NB4 (cell line): ENCODE data around the gene OR6F1.
"Not testable (repeated sequence)": the region's sequence is repeated elsewhere in the genome, so short reads cannot be mapped to it uniquely, and the experiment has no call there.

Experiments used
- DNase-seq: peaks from one replicate; pipeline ENCODE4 v3.0.0; 2010; ENCODE audit warnings: low read depth
- H3K4me3 ChIP-seq: one replicate; pipeline ENCODE4 v1.5.1; 2011; ENCODE audit warnings: mild to moderate bottlenecking, low read depth, low read length, moderate library complexity
- MYC ChIP-seq: IDR thresholded peaks from 2 replicates; pipeline ENCODE4 v1.6.1; 2011; ENCODE audit warnings: low read depth, low read length
- POLR2A ChIP-seq: IDR thresholded peaks from 2 replicates; pipeline ENCODE4 v1.6.1; 2011; ENCODE audit warnings: mild to moderate bottlenecking; ENCODE audit not compliant: insufficient read length; ENCODE audit errors: extremely low read depth
- TF ChIP-seq, protein P1 (sequence below): IDR thresholded peaks from 2 replicates; pipeline ENCODE4 v1.6.1; 2011; ENCODE audit warnings: low read depth, low read length
- TF ChIP-seq, protein P2 (sequence below): IDR thresholded peaks from one replicate; pipeline ENCODE4 v1.5.1; 2012; ENCODE audit warnings: low read depth, low read length

The OR6F1 gene

DNA sequence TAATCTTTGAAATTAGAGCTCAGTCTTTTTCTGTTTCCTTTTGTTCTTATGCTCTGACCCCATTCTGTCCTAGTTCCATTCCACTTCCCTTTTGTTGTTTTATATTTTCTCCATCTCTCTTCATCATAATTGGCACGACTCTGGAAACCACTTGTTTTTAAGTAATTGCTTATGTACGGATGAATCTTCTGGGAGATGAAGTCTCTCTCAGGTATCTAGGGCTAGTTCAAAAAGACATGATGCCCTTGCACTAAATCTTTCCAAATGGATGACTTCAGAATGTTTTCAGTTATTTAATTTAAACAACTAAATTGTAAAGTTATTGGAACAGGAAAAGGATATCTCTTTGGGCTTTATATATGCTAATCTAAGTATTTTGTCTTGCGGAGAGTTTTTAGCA is at the start of gene OR6F1:
OR6F1 (minus strand) TSS at position 101 of the 400 bp plus-strand sequence. CDS start 3,891 bp downstream, outside the sequence.
- DNase-seq: no peak
- H3K4me3 ChIP-seq: no peak within 1 kb of the TSS
- TF ChIP-seq, protein P1, sequence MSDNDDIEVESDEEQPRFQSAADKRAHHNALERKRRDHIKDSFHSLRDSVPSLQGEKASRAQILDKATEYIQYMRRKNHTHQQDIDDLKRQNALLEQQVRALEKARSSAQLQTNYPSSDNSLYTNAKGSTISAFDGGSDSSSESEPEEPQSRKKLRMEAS: no peak
- TF ChIP-seq POLR2A: no peak
- TF ChIP-seq, protein P2, sequence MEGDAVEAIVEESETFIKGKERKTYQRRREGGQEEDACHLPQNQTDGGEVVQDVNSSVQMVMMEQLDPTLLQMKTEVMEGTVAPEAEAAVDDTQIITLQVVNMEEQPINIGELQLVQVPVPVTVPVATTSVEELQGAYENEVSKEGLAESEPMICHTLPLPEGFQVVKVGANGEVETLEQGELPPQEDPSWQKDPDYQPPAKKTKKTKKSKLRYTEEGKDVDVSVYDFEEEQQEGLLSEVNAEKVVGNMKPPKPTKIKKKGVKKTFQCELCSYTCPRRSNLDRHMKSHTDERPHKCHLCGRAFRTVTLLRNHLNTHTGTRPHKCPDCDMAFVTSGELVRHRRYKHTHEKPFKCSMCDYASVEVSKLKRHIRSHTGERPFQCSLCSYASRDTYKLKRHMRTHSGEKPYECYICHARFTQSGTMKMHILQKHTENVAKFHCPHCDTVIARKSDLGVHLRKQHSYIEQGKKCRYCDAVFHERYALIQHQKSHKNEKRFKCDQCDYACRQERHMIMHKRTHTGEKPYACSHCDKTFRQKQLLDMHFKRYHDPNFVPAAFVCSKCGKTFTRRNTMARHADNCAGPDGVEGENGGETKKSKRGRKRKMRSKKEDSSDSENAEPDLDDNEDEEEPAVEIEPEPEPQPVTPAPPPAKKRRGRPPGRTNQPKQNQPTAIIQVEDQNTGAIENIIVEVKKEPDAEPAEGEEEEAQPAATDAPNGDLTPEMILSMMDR: no peak
- TF ChIP-seq MYC: no peak

DNA sequence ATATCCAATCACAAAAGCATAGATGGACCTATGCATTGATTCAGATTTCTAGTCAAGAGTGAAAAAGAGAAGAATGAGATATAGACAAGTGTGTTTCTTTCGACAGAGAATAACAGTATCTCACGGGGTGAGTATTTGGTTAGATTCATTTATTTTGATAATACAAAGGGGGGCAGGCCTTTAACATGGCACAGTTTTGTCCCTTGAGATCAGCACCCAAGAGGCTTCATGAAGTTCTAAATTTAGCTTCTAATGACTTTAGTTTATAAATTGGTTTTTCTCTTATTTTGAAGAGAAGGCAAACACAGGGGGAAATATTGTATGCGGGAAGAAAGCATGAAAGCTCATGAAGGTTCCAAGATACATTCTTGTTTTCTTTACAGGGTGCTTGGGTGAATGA is 44.0 kb upstream of the OR6F1 start, which contains the start of gene OR1C1:
OR1C1 (minus strand) TSS at position 101 of the 400 bp plus-strand sequence. CDS start 2,150 bp downstream, outside the sequence.
- TF ChIP-seq, protein P2: no peak
- TF ChIP-seq POLR2A: no peak
- TF ChIP-seq, protein P1: no peak
- TF ChIP-seq MYC: no peak
- H3K4me3 ChIP-seq: no peak within 1 kb of the TSS
- no peak for DNase-seq

DNA sequence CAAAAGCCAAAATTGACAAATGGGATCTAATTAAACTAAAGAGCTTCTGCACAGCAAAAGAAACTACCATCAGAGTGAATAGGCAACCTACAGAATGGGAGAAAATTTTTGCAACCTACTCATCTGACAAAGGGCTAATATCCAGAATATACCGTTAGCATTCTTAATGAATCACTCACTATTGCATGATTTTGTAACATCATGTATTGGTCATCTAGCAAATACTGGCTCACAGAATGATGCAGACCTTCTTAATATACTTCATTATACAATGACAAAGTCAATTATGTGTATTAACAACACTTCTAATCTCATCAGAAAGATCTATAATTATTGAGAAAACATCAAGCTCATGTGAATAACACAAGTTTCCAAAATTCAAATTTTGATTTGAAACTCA is 37.9 kb upstream of the OR6F1 start:
- not testable (repeated sequence) for H3K4me3 ChIP-seq, DNase-seq

DNA sequence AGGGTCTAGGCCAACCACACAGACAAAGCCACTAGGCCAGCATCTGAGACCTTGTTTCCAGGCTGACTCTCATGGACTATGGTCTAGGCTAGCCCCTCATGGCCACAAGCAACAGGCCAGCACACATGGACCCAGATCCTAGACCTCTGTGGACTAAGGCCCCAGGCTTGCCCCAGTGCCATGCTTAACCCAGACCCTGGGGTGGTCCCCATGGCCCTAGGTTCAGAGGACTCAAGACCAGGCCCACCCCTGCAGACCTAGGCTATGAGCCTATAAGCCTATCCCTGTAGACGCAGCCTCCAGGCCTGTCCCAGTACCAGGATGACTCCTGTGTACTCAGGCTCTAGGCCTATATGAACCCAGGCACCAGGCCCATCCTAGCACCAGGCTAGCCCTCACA is 33.4 kb upstream of the OR6F1 start:
- no peak overlapping the region for H3K4me3 ChIP-seq
- TF ChIP-seq POLR2A: no peak
- TF ChIP-seq, protein P2: no peak
- TF ChIP-seq, protein P1: no peak
- no peak for TF ChIP-seq MYC
- DNase-seq: no peak

DNA sequence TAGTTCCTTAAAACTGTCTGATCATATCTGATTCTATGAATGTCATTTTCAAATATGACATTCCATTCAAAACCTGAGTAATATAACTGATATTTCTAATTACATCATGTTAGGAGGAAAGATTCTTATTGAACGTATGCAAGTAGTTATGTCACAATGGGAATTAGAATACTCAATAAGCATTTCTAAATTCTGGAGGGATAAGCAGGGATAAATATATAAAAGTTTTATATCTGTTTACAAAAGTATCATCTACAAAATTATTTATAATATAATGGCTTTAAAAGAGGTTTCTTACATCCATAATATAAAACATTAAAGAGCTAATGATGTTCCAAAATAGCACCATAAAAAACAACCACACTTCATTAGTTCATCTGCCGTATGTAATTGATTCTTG is 31.6 kb upstream of the OR6F1 start, which contains the start of gene OR14A2:
OR14A2 (minus strand) TSS at position 101 of the 400 bp plus-strand sequence.
- no peak for TF ChIP-seq POLR2A
- no peak for TF ChIP-seq MYC
- TF ChIP-seq, protein P2: no peak
- TF ChIP-seq, protein P1: no peak
- H3K4me3 ChIP-seq: no peak within 1 kb of the TSS
- no peak for DNase-seq

DNA sequence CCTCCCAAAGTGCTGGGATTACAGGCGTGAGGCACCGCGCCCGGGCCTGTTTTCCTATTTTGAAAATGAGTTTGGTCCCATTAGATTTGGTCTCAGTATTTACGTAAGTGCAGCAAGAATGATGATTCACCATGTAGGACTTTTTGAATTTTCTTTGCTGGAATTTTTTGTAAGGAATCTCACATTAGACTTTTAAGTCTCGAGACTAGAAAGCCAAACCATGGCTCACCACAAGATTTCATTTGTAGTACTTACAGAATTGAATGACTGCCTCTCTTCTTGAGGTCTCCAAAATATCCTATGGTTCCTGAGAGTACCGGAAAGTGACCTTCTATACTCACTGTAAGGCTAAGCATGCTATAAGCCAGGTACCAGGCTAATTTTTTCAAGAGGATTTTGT is 31.2 kb upstream of the OR6F1 start:
- H3K4me3 ChIP-seq: no peak overlapping the region
- no peak for TF ChIP-seq MYC
- TF ChIP-seq, protein P2: no peak
- TF ChIP-seq, protein P1: no peak
- no peak for TF ChIP-seq POLR2A

More for the DNA sequence above, 31.2 kb upstream of the OR6F1 start:
- no peak for DNase-seq
